Sigmoid colon (tissue), 4 donors: ENCODE measurements around the gene ACYP2.

Experiments
- CTCF ChIP-seq, 4 experiments: fragments of 450-650 bp in 3 of 4; fragments of 200-600 bp in 1 of 4; IDR thresholded peaks; one replicate each; pipeline ENCODE4 v1.5.1; 2016 to 2019; ENCODE audit warnings: antibody characterized with exemption in 4 of 4, mild to moderate bottlenecking in 3 of 4, moderate library complexity in 2 of 4
- EP300 ChIP-seq, 4 donors: sonication (generic); formaldehyde crosslinking; IDR thresholded peaks; one replicate each; pipeline ENCODE4 v1.6.1; 2017; ENCODE audit warnings: antibody characterized with exemption in 4 of 4
- POLR2A ChIP-seq, 2 donors: fragments of 450-650 bp; IDR thresholded peaks; one replicate each; pipeline ENCODE4 v1.6.1; 2016; ENCODE audit warnings: antibody characterized with exemption in 2 of 2, mild to moderate bottlenecking in 2 of 2, moderate library complexity in 2 of 2
- POLR2AphosphoS5 ChIP-seq, 4 donors: sonication (generic); formaldehyde crosslinking; IDR thresholded peaks; one replicate each; pipeline ENCODE4 v1.6.1; 2017; ENCODE audit warnings: antibody characterized with exemption in 4 of 4

GRCh38 chr2:54097124-54097523 is 18.3 kb upstream of the ACYP2 start:
- TF ChIP-seq CTCF (IDR thresholded peaks at IDR 0.05) (no peak), EP300 (IDR thresholded peaks at IDR 0.05) (no peak), POLR2A (IDR thresholded peaks at IDR 0.05) (no peak), POLR2AphosphoS5 (IDR thresholded peaks at IDR 0.05) (no peak)
